ENCODE measurements around the gene SLC16A11.
A peak's percentile ranks its signal among the peaks of the same experiment; 100 is the strongest.
"Not testable (repeated sequence)": the region's sequence is repeated elsewhere in the genome, so short reads cannot be mapped to it uniquely, and the experiment has no call there.

The SLC16A11 gene

DNA sequence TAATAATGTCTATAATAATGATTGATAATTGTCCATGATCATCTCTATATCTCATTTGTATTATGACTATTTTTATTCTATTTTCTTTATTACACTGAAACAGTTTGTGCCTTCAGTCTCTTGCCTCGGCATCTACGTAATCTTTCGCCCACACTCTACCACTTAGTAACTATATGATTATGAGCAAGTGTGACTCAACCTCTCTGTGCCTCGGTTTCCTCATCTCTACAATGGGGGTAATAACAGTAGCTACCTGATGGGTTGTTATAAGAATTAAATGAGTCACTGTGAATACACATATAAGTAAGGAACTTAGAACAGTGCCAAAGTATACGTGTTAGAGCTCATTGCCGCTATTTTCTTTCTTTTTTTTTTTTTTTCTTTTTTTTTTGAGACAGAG, 3.7 kb upstream of the SLC16A11 start:
- Histone ChIP-seq H4K20me1 (ENCODE audit: insufficient read depth, low read length) (no peaks in the 10 kb centered on the region), H3F3A (ENCODE audit: insufficient read depth, low read length) (peaks cover 16% of the 10 kb centered on the region), H3K4me1 (ENCODE audit: low read length) (0 out of 2 replicates have a peak, but pooled peaks cover 10% of the 10 kb centered on the region), H3K9me3 (replicated peaks; ENCODE audit: insufficient read depth, low read length) (no peaks in the 10 kb centered on the region), H3K27me3 (replicated peaks; ENCODE audit: insufficient read depth, low read length) (peaks cover 51% of the 10 kb centered on the region), H3K79me2 (ENCODE audit: low read length) (no peaks in the 10 kb centered on the region), H3K4me2 (ENCODE audit: low read depth, low read length) (peak overlapping the region; percentile 88; the same call in 1 of the 2 replicates), H3K27ac (ENCODE audit: low read length) (no peak overlapping the region), H3K9me2 (replicated peaks; ENCODE audit: insufficient read depth, low read length) (no peaks in the 10 kb centered on the region), H3K9ac (ENCODE audit: low read length) (no peak overlapping the region), H3K4me3 (ENCODE audit: low read length) (no peak overlapping the region), H2AFZ (ENCODE audit: low read length) (no peak overlapping the region), H3K36me3 (replicated peaks; ENCODE audit: insufficient read depth, low read length) (no peaks in the 10 kb centered on the region)
- DNase-seq, result peak; percentile 4
- TF ChIP-seq EZH2phosphoT487 (IDR thresholded peaks at IDR 0.05; ENCODE audit: low read length) (no peak), EZH2 (optimal IDR thresholded peaks at IDR 0.05; ENCODE audit: low read depth, low read length) (no peak)
- TF ChIP-seq, protein P1, sequence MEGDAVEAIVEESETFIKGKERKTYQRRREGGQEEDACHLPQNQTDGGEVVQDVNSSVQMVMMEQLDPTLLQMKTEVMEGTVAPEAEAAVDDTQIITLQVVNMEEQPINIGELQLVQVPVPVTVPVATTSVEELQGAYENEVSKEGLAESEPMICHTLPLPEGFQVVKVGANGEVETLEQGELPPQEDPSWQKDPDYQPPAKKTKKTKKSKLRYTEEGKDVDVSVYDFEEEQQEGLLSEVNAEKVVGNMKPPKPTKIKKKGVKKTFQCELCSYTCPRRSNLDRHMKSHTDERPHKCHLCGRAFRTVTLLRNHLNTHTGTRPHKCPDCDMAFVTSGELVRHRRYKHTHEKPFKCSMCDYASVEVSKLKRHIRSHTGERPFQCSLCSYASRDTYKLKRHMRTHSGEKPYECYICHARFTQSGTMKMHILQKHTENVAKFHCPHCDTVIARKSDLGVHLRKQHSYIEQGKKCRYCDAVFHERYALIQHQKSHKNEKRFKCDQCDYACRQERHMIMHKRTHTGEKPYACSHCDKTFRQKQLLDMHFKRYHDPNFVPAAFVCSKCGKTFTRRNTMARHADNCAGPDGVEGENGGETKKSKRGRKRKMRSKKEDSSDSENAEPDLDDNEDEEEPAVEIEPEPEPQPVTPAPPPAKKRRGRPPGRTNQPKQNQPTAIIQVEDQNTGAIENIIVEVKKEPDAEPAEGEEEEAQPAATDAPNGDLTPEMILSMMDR (IDR thresholded peaks at IDR 0.05; ENCODE audit: low read length), result no peak

DNA sequence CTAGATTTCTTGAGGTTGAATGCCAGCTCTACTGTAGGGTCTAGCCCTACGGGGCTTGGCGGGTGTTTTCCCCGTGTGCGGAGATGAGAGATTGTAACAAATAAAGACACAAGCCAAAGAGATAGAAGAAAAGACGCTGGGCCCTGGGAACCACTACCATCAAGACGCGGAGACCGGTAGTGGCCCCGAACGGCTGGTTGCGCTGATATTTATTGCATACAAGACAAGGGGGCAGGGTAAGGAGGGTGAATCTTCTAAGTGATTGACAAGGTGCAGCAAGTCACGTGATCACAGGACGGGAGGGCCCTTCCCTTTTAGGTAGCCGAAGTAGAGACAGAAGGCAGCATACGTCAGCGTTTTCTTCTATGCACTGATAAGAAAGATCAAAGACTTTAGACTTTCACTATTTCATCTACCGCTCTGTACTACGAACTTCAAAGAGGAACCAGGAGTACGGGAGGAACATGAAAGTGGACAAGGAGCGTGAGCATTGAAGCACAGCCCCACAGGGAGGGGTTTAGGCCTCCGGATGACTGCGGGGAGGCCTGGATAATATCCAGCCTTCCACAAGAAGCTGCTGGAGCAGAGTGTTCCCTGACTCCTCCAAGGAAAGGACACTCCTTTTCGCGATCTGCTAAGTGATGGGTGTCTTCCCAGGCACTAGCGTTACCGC, 3.0 kb upstream of the SLC16A11 start:
- H3K4me1 ChIP-seq (ENCODE audit: low read length); H3K9me3 ChIP-seq (replicated peaks; ENCODE audit: insufficient read depth, low read length); H3K79me2 ChIP-seq (ENCODE audit: low read length); H3K36me3 ChIP-seq (replicated peaks; ENCODE audit: insufficient read depth, low read length); H4K20me1 ChIP-seq (ENCODE audit: insufficient read depth, low read length); H3K9me2 ChIP-seq (replicated peaks; ENCODE audit: insufficient read depth, low read length): not testable (repeated sequence)
- Histone ChIP-seq H3K4me3 (ENCODE audit: low read length) (peak overlapping the region; percentile 52), H3K9ac (ENCODE audit: low read length) (peak overlapping the region; percentile 3; the same call in 1 of the 2 replicates), H3K4me2 (ENCODE audit: low read depth, low read length) (peak overlapping the region; percentile 88), H3K27ac (ENCODE audit: low read length) (peak overlapping the region; percentile 23; the same call in 1 of the 2 replicates), H3F3A (ENCODE audit: insufficient read depth, low read length) (peaks cover 16% of the 10 kb centered on the region), H3K27me3 (replicated peaks; ENCODE audit: insufficient read depth, low read length) (peaks cover 58% of the 10 kb centered on the region), H2AFZ (ENCODE audit: low read length) (peak overlapping the region; percentile 87)
- DNase-seq, result peak; percentile 93

DNA sequence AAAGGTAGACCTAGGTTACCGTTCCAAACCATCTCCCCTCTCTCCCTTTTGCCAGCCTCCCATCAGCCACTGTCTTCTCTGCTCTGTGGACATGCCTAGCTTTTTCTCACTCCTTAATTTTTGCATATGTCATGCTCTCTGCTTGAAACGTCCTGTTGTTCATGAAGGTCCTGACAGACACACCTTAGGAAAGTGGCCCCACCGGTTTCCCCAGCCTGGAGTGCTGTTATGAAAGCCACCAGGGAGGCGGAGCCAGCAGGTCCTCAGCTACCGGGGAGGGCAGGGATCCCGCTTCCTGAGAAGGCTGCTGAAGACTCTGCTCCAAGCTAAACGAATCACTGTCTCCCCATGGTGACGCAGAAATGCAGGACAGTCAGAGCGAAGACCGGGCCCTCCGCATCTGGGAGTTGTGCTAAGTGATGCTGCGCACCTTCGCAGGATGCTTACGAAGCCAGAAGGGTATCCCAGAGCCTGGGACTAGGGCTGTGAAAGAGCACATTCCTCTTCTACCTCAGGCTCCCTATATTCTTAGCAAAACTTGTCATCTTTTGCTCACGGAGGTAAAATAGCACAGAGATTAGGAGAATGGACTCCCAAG, 2.3 kb upstream of the SLC16A11 start:
- H3K9ac ChIP-seq (ENCODE audit: low read length), result peak overlapping the region; percentile 3; the same call in 1 of the 2 replicates
- no peaks in the 10 kb centered on the region for H3K9me3 ChIP-seq (replicated peaks; ENCODE audit: insufficient read depth, low read length)
- 0 out of 2 replicates have a peak, but pooled peaks cover 10% of the 10 kb centered on the region for H3K4me1 ChIP-seq (ENCODE audit: low read length)
- DNase-seq, result no peak
- no peak for TF ChIP-seq EZH2phosphoT487 (IDR thresholded peaks at IDR 0.05; ENCODE audit: low read length)
- TF ChIP-seq EZH2 (optimal IDR thresholded peaks at IDR 0.05; ENCODE audit: low read depth, low read length), result no peak
- TF ChIP-seq, protein P1 (IDR thresholded peaks at IDR 0.05; ENCODE audit: low read length), result no peak
- H3K36me3 ChIP-seq (replicated peaks; ENCODE audit: insufficient read depth, low read length), result no peaks in the 10 kb centered on the region
- no peaks in the 10 kb centered on the region for H3K79me2 ChIP-seq (ENCODE audit: low read length)
- H4K20me1 ChIP-seq (ENCODE audit: insufficient read depth, low read length), result no peaks in the 10 kb centered on the region
- peak overlapping the region; percentile 3; the same call in 1 of the 2 replicates for H3K27ac ChIP-seq (ENCODE audit: low read length)
- H2AFZ ChIP-seq (ENCODE audit: low read length), result peak overlapping the region; percentile 87
- H3K4me3 ChIP-seq (ENCODE audit: low read length), result peak overlapping the region; percentile 52
- peak overlapping the region; percentile 88 for H3K4me2 ChIP-seq (ENCODE audit: low read depth, low read length)
- peaks cover 65% of the 10 kb centered on the region for H3K27me3 ChIP-seq (replicated peaks; ENCODE audit: insufficient read depth, low read length)
- no peaks in the 10 kb centered on the region for H3K9me2 ChIP-seq (replicated peaks; ENCODE audit: insufficient read depth, low read length)
- H3F3A ChIP-seq (ENCODE audit: insufficient read depth, low read length), result peaks cover 16% of the 10 kb centered on the region
